22Rv1 (cell line): ENCODE measurements around the gene ELP4.

Source experiments
- CTCF ChIP-seq: fragments of 450-650 bp; IDR thresholded peaks from 2 replicates; pipeline ENCODE4 v1.5.1; 2017; ENCODE audit warnings: mild to moderate bottlenecking
- ZFX ChIP-seq: fragments of 450-650 bp; IDR thresholded peaks from 2 replicates; pipeline ENCODE4 v1.6.1; 2017; ENCODE audit warnings: antibody characterized with exemption, borderline replicate concordance

DNA sequence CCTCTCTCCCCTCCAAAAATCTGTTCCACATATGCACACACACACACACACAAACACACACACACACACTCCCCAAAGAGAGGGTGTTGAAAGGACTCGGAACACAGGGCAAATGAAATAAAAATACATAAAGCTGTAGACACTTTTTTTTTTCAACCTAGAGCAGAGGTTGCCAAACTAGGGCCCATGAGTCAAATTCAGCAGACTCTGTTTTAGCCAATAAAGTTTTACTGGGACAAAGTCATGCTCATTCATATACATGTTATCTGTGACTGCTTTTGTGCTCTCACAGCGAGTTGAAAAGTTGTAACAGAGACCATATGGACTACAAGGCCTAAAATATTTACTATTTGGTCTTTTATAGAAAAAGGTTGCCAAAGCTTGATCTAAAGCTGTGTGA, 9.0 kb upstream of the ELP4 start:
- TF ChIP-seq CTCF (no peak), ZFX (no peak)
